K562 (cell line): ENCODE measurements around the gene RINL. TPM values are rescaled to one million over a fixed set of nuclear protein-coding genes. Genes with fewer than 3 reads are reported as not detected.

Experiments used
- ATAC-seq: fragments of 200-7000 bp; cut with Tn5 transposase; 3 replicates; pipeline ENCODE4 v1.9.1; 2020; ENCODE audit warnings: moderate library complexity
- BruUV-seq: library from RNA; stranded (reverse); fragments of 400-500 nt; replicated peaks from 2 replicates; lab custom pipeline; 2021; lab: Mats Ljungman, UMichigan
- CTCF ChIA-PET: fragments of 300-600 bp; formaldehyde crosslinking; extraction: SDS; loops from one replicate; lab custom pipeline; 2021; ENCODE audit warnings: low intra/inter-chr PET ratio; lab: Yijun Ruan, JAX
- POLR2A ChIA-PET: fragments of 300-600, 350-650 bp; sonication (Branson Sonifier 250); formaldehyde crosslinking; extraction: SDS; loops from one replicate; lab custom pipeline; 2021; ENCODE audit warnings: antibody characterized with exemption, inconsistent platforms; lab: Yijun Ruan, JAX
- DNase-seq, 4 experiments: peaks; one replicate each; pipeline versions ENCODE4 v3.0.0 to v3.0.0-alpha.2; 2011 to 2018; ENCODE audit warnings: low spot score in 3 of 4, mixed read lengths in 3 of 4; ENCODE audit errors: extremely low read depth in 1 of 4
- FAIRE-seq: peaks from 2 replicates; lab custom pipeline; 2011; peaks lifted over from hg19 to GRCh38; lab: Jason Lieb, UNC
- H2AFZ ChIP-seq: 2 replicates; pipeline ENCODE4 v1.6.0; 2011; ENCODE audit warnings: low read depth, low read length, control low read depth, inconsistent platforms
- H3K27ac ChIP-seq: fragments of 200-600 bp; 3 replicates; pipeline ENCODE4 v1.8.0; 2011; ENCODE audit warnings: low read depth, mild to moderate bottlenecking, control low read depth, inconsistent platforms, low read length, moderate library complexity, mixed read lengths; ENCODE audit errors: extremely low read depth
- H3K27me3 ChIP-seq, 2 experiments: fragments of 300-600 bp in 1 of 2; 2 replicates in 1 of 2; 3 replicates in 1 of 2; pipeline versions ENCODE4 v1.6.0 to v1.8.0; 2011; ENCODE audit warnings: inconsistent platforms in 2 of 2, low read length in 2 of 2, mild to moderate bottlenecking in 1 of 2, mixed read lengths in 1 of 2, moderate library complexity in 1 of 2; ENCODE audit not compliant: control insufficient read depth in 2 of 2, insufficient read depth in 2 of 2
- H3K36me3 ChIP-seq: fragments of 300-600 bp; 3 replicates; pipeline ENCODE4 v1.8.0; 2011; ENCODE audit warnings: mild to moderate bottlenecking, low read length, inconsistent platforms; ENCODE audit not compliant: control insufficient read depth, insufficient read depth
- H3K4me1 ChIP-seq, 2 experiments: fragments of 200-600 bp in 1 of 2; replicated peaks in 1 of 2; 2 replicates in 1 of 2; 3 replicates in 1 of 2; pipeline versions ENCODE4 v1.5.1 to v1.8.0; 2011; ENCODE audit warnings: inconsistent platforms in 2 of 2, low read length in 2 of 2, mild to moderate bottlenecking in 1 of 2, mixed read lengths in 1 of 2, moderate library complexity in 1 of 2; ENCODE audit not compliant: control insufficient read depth in 2 of 2, insufficient read depth in 2 of 2
- H3K4me2 ChIP-seq: 2 replicates; pipeline ENCODE4 v1.6.1; 2011; ENCODE audit warnings: low read length, control low read depth, inconsistent platforms, mixed read lengths; ENCODE audit not compliant: insufficient read depth
- H3K4me3 ChIP-seq: fragments of 200-600 bp; sonication (generic), shearing (Covaris generic); 2 replicates; pipeline ENCODE4 v1.5.1; 2016; ENCODE audit warnings: control low read depth, inconsistent platforms
- H3K79me2 ChIP-seq: fragments of 200-600 bp; 3 replicates; pipeline ENCODE4 v1.8.0; 2011; ENCODE audit warnings: low read length, inconsistent platforms; ENCODE audit not compliant: control insufficient read depth, insufficient read depth
- H3K9ac ChIP-seq, 2 experiments: 2 replicates each; pipeline versions ENCODE4 v1.6.0 to v1.6.1; 2011; ENCODE audit warnings: low read depth in 2 of 2, low read length in 2 of 2, control low read depth in 1 of 2, inconsistent platforms in 1 of 2, mild to moderate bottlenecking in 1 of 2, mixed read lengths in 1 of 2; ENCODE audit not compliant: insufficient read depth in 1 of 2
- H3K9me1 ChIP-seq: one replicate; pipeline ENCODE4 v1.6.0; 2011; ENCODE audit warnings: inconsistent platforms, mild to moderate bottlenecking, low read length, moderate library complexity; ENCODE audit not compliant: control insufficient read depth, insufficient read depth
- H3K9me3 ChIP-seq: replicated peaks from 2 replicates; pipeline ENCODE4 v1.5.1; 2011; ENCODE audit warnings: low read depth, low read length, inconsistent platforms; ENCODE audit not compliant: control insufficient read depth, insufficient read depth
- H4K20me1 ChIP-seq: replicated peaks from 2 replicates; pipeline ENCODE4 v1.6.1; 2011; ENCODE audit warnings: low read length, inconsistent platforms, mixed read lengths; ENCODE audit not compliant: control insufficient read depth, insufficient read depth
- DLX4 ChIP-seq: fragments of 250-450 bp; sonication (Bioruptor Pico); IDR thresholded peaks from 2 replicates; pipeline ENCODE4 v1.6.1; 2021; ENCODE audit warnings: mild to moderate bottlenecking
- NFIC ChIP-seq: fragments of 450-650 bp; IDR thresholded peaks from 2 replicates; pipeline ENCODE4 v1.6.1; 2017; ENCODE audit warnings: mild to moderate bottlenecking, inconsistent platforms
- PCBP1 ChIP-seq: fragments of 200-400 bp; formaldehyde crosslinking; IDR thresholded peaks from 2 replicates; pipeline ENCODE4 v1.6.1; 2018; ENCODE audit warnings: mild to moderate bottlenecking, low read depth, low read length; ENCODE audit not compliant: poor library complexity, severe bottlenecking
- SRSF9 ChIP-seq: fragments of 200-400 bp; formaldehyde crosslinking; IDR thresholded peaks from 2 replicates; pipeline ENCODE4 v1.6.1; 2017; ENCODE audit warnings: low read depth, low read length, borderline replicate concordance
- ZNF696 ChIP-seq: fragments of 250-450 bp; sonication (Bioruptor Pico); conservative IDR thresholded peaks from 2 replicates; pipeline ENCODE4 v1.4.0; 2020; ENCODE audit warnings: mild to moderate bottlenecking, moderate library complexity
- WGBS: fragments of 100-300 bp; shearing (Covaris generic); methylation state at CpG from one replicate; pipeline ENCODE4 v1.1.6; 2016; ENCODE audit warnings: low coverage, mixed read lengths; ENCODE audit not compliant: insufficient coverage; ENCODE audit errors: missing lambda C conversion rate; 5-methylcytosine and 5-hydroxymethylcytosine counted together
- in situ Hi-C: fragments of 300-500 bp; cut with MboI; formaldehyde crosslinking; loops from 4 replicates; pipeline ENCODE4 v1.15.0; 2018; ENCODE audit warnings: inconsistent platforms, mixed read lengths
- intact Hi-C: fragments of 100-400 bp; cut with micrococcal nuclease; formaldehyde crosslinking; loops from 2 replicates; pipeline ENCODE4 v1.14.2; 2022
- polyA plus RNA-seq, 8 experiments: library from polyadenylated mRNA; depleted of rRNA in 4 of 8; stranded (reverse) in 5 of 8; unstranded in 3 of 8; fragments of >200 nt; fragmentation: Nextera tagmentation in 2 of 8; fragmentation: Illumina TruSeq in 1 of 8; extraction: Ambion mirVana in 2 of 8; extraction: Trizol in 1 of 8; gene quantifications; 2 replicates each; pipeline versions ENCODE4 v1.2.1 to v1.2.3, GENCODE V29; 2011 to 2014; ENCODE audit warnings: inconsistent platforms in 1 of 8, missing spikeins in 1 of 8
- total RNA-seq, 7 experiments: library from RNA; depleted of rRNA in 6 of 7; stranded (reverse); fragments of >200 nt in 6 of 7; fragmentation: Illumina TruSeq in 2 of 7; extraction: Trizol in 2 of 7; gene quantifications; 2 replicates each; pipeline versions ENCODE4 v1.2.1 to v1.2.3, GENCODE V29; 2011 to 2021; ENCODE audit warnings: low replicate concordance in 1 of 7

RINL gene
- total and polyA plus RNA-seq, 9 of the 15 experiments (the other 6 are each of a cell fraction or from before 2014, with no cell fraction given) = 0.82 to 10.9 (median 4.9) TPM

- Histone ChIP-seq H4K20me1 (no peaks in the 10 kb centered on the region), H3K9me3 (no peaks in the 10 kb centered on the region), H3K79me2 (no peaks in the 10 kb centered on the region), H3K36me3 (peaks cover 11% of the 10 kb centered on the region; the same call in 1 of the 3 replicates), H3K9me1 (no peaks in the 10 kb centered on the region), H3K4me1 (peaks cover 0 to 48% of the 10 kb centered on the region in 2 experiments; a peak in 3 of 5 replicates), H2AFZ (no peak overlapping the region), H3K27ac (no peak overlapping the region), H3K4me3 (no peak overlapping the region), H3K4me2 (no peak overlapping the region), H3K27me3 (no peaks in the 10 kb centered on the region), H3K9ac (peak overlapping the region in 1 of 2 experiments; percentile 68; a peak in 2 of 4 replicates)
- no peak for FAIRE-seq
- intact Hi-C loops (no loop called here), in situ Hi-C loops (no loop called here)
- TF ChIP-seq PCBP1 = peak; percentile 21
- TF ChIP-seq NFIC = no peak
- TF ChIP-seq SRSF9 = no peak
- TF ChIP-seq ZNF696 (CRISPR knock-in tag) = no peak
- no peak for TF ChIP-seq DLX4 (CRISPR knock-in tag)
- no peak for ATAC-seq
- 46% methylated on average over 3 of the region's 16 CpGs for WGBS
- no peak for DNase-seq
- CTCF ChIA-PET = no interaction called here
- no TSS peak for BruUV-seq
- POLR2A ChIA-PET = no interaction called here
Measured at GRCh38 chr19:38911388-38912001, 33.4 kb upstream of the RINL start.
